Endothelial cell of umbilical vein (primary cell): Measurements from ENCODE around the gene MESD. TPM values are rescaled to one million over a fixed set of nuclear protein-coding genes. Genes with fewer than 3 reads are reported as not detected.

ENCODE experiments used
- BruUV-seq: library from RNA; stranded (reverse); fragments of 400-500 nt; replicated peaks from 2 replicates; lab custom pipeline; 2021; lab: Mats Ljungman, UMichigan
- CTCF ChIA-PET: fragments of 300-600, 350-600 bp; sonication (Branson Sonifier 250); formaldehyde crosslinking; loops from one replicate; lab custom pipeline; 2021; ENCODE audit warnings: antibody characterized with exemption, inconsistent platforms; lab: Charles Lee
- POLR2A ChIA-PET: fragments of 300-600, 350-600 bp; sonication (Branson Sonifier 250); formaldehyde crosslinking; loops from one replicate; lab custom pipeline; 2021; ENCODE audit warnings: antibody characterized with exemption, inconsistent platforms; lab: Charles Lee
- DNase-seq: peaks from one replicate; pipeline ENCODE4 v3.0.0-alpha.2; 2011; ENCODE audit warnings: low read depth, low spot score
- FAIRE-seq: peaks from 2 replicates; lab custom pipeline; 2011; peaks lifted over from hg19 to GRCh38; lab: Jason Lieb, UNC
- H2AFZ ChIP-seq: 2 replicates; pipeline ENCODE4 v1.6.0; 2012; ENCODE audit warnings: low read depth, low read length, control low read depth, inconsistent platforms
- H3K27ac ChIP-seq: 2 replicates; pipeline ENCODE4 v1.5.1; 2011; ENCODE audit warnings: low read depth, mild to moderate bottlenecking, control low read depth, low read length, moderate library complexity; ENCODE audit not compliant: insufficient read depth
- H3K27me3 ChIP-seq, 2 experiments: 2 replicates each; pipeline versions ENCODE4 v1.6.0 to v1.6.1; 2011; ENCODE audit warnings: low read length in 2 of 2, mixed read lengths in 1 of 2; ENCODE audit not compliant: control insufficient read depth in 2 of 2, insufficient read depth in 2 of 2
- H3K36me3 ChIP-seq, 2 experiments: 2 replicates in 1 of 2; 3 replicates in 1 of 2; pipeline ENCODE4 v1.5.1; 2011; ENCODE audit warnings: low read length in 2 of 2, mild to moderate bottlenecking in 1 of 2, moderate library complexity in 1 of 2; ENCODE audit not compliant: control insufficient read depth in 2 of 2, insufficient read depth in 2 of 2; ENCODE audit errors: extremely low read depth in 1 of 2
- H3K4me1 ChIP-seq: 3 replicates; pipeline ENCODE4 v1.5.1; 2011; ENCODE audit warnings: mild to moderate bottlenecking, low read length; ENCODE audit not compliant: control insufficient read depth, insufficient read depth; ENCODE audit errors: extremely low read depth
- H3K4me2 ChIP-seq: 2 replicates; pipeline ENCODE4 v1.6.1; 2011; ENCODE audit warnings: low read length, control low read depth, mixed read lengths; ENCODE audit not compliant: insufficient read depth
- H3K4me3 ChIP-seq, 3 experiments: fragments of 200-600 bp in 1 of 3; sonication (generic), shearing (Covaris generic) in 1 of 3; replicated peaks in 1 of 3; 2 replicates each; pipeline ENCODE4 v1.5.1; 2011 to 2016; ENCODE audit warnings: control low read depth in 3 of 3, low read length in 3 of 3, mild to moderate bottlenecking in 2 of 3, inconsistent platforms in 1 of 3, low read depth in 1 of 3, moderate library complexity in 1 of 3; ENCODE audit not compliant: insufficient read depth in 1 of 3
- H3K79me2 ChIP-seq: 2 replicates; pipeline ENCODE4 v1.6.0; 2012; ENCODE audit warnings: low read length, inconsistent platforms; ENCODE audit not compliant: control insufficient read depth, insufficient read depth
- H3K9ac ChIP-seq: replicated peaks from 2 replicates; pipeline ENCODE3; 2011; ENCODE audit warnings: low read length, control low read depth; ENCODE audit not compliant: insufficient read depth; ENCODE audit errors: extremely low read depth
- H3K9me1 ChIP-seq: replicated peaks from 3 replicates; pipeline ENCODE4 v1.6.0; 2011; ENCODE audit warnings: mild to moderate bottlenecking, low read length; ENCODE audit not compliant: control insufficient read depth, insufficient read depth; ENCODE audit errors: extremely low read depth
- H3K9me3 ChIP-seq: replicated peaks from 2 replicates; pipeline ENCODE4 v1.5.1; 2012; ENCODE audit warnings: low read length, inconsistent platforms; ENCODE audit not compliant: control insufficient read depth, insufficient read depth
- H4K20me1 ChIP-seq: replicated peaks from 2 replicates; pipeline ENCODE3; 2011; ENCODE audit warnings: mild to moderate bottlenecking, low read length; ENCODE audit not compliant: control insufficient read depth, insufficient read depth; ENCODE audit errors: extremely low read depth
- EZH2 ChIP-seq: IDR thresholded peaks from 2 replicates; pipeline ENCODE4 v1.6.1; 2012; ENCODE audit warnings: borderline replicate concordance, low read depth, mild to moderate bottlenecking, moderate library complexity, low read length, inconsistent platforms; ENCODE audit not compliant: severe bottlenecking
- FOS ChIP-seq: IDR thresholded peaks from 2 replicates; pipeline ENCODE4 v1.6.1; 2011; ENCODE audit warnings: mild to moderate bottlenecking, low read length, moderate library complexity, borderline replicate concordance; ENCODE audit not compliant: insufficient read depth
- GATA2 ChIP-seq: IDR thresholded peaks from 2 replicates; pipeline ENCODE4 v1.7.0; 2011; ENCODE audit warnings: low read depth, mild to moderate bottlenecking, moderate library complexity, mixed read lengths, low read length; ENCODE audit not compliant: insufficient read length, insufficient read depth
- JUN ChIP-seq: IDR thresholded peaks from 2 replicates; pipeline ENCODE4 v1.6.1; 2011; ENCODE audit warnings: borderline replicate concordance, low read depth; ENCODE audit not compliant: insufficient read length, insufficient read depth
- POLR2A ChIP-seq: IDR thresholded peaks from 2 replicates; pipeline ENCODE4 v1.6.1; 2012; ENCODE audit warnings: low read depth, mild to moderate bottlenecking, control low read depth, low read length
- POLR2AphosphoS5 ChIP-seq: IDR thresholded peaks from 2 replicates; pipeline ENCODE4 v1.6.1; 2012; ENCODE audit warnings: low read depth, mild to moderate bottlenecking, control low read depth, low read length, moderate library complexity; ENCODE audit not compliant: insufficient read depth
- dilution Hi-C: fragments of 300-500 bp; cut with MboI; formaldehyde crosslinking; loops from one replicate; pipeline ENCODE4 v1.15.0; 2019; ENCODE audit warnings: low sequenced_read_pairs; ENCODE audit not compliant: extremely low pct_ligation_motif_present
- intact Hi-C: fragments of 100-400 bp; cut with micrococcal nuclease; formaldehyde crosslinking; loops from one replicate; pipeline ENCODE4 v1.10.0; 2022
- polyA plus RNA-seq, 4 experiments: library from polyadenylated mRNA; depleted of rRNA in 3 of 4; stranded (reverse) in 3 of 4; unstranded in 1 of 4; fragments of >200 nt; gene quantifications; 2 replicates each; pipeline versions ENCODE4 v1.2.1 to v1.2.3, GENCODE V29; 2011 to 2012; ENCODE audit warnings: missing spikeins in 1 of 4
- total RNA-seq: library from RNA; stranded (reverse); gene quantifications from 2 replicates; pipeline ENCODE4 v1.2.3, GENCODE V29; 2021
- TF ChIP-seq, protein P1 (sequence below), 2 donors: IDR thresholded peaks; 1 replicate in 1 of 2; 2 replicates in 1 of 2; pipeline ENCODE4 v1.5.1; 2011; ENCODE audit warnings: low read length in 2 of 2, mild to moderate bottlenecking in 2 of 2, moderate library complexity in 2 of 2, control low read depth in 1 of 2, inconsistent platforms in 1 of 2, low read depth in 1 of 2; ENCODE audit not compliant: insufficient read depth in 1 of 2; ENCODE audit errors: extremely low read depth in 1 of 2
- TF ChIP-seq, protein P2 (sequence below): IDR thresholded peaks from 2 replicates; pipeline ENCODE4 v1.6.1; 2011; ENCODE audit not compliant: insufficient read depth, insufficient read length

The MESD gene
- total and polyA plus RNA-seq, 2 donors (not counting 3 experiments of a cell fraction or from before 2014, with no cell fraction given), result 12.8 to 30.5 TPM

DNA sequence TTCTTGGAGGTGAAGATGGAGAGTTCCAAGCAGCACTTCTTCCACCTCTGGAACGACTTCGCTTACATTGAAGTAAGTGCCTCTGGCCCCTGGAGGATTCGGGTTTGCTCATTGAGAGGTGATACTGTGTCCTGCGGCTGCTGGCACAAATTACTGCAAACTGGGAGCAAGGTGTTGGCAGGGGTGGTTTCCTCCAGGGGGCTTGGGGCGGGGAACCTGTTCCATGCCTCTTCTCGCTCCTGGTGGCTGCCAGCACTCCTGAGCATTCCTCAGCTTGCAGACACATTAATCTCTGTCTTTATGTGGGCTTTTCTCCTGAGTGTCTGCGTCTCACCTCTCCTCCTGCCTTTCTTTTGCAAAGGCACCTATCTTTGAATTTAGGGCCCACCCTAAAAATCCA, 47.4 kb downstream of the MESD start:
- POLR2A ChIA-PET, result no interaction called here
- H3K9ac ChIP-seq, result no peak overlapping the region
- BruUV-seq, result no TSS peak

More for the DNA sequence above, 47.4 kb downstream of the MESD start:
- Histone ChIP-seq H3K4me1 (no peaks in the 10 kb centered on the region), H3K4me3 (no peak overlapping the region), H3K9me1 (no peaks in the 10 kb centered on the region), H3K36me3 (peaks cover 3 to 5% of the 10 kb centered on the region in 2 experiments), H2AFZ (no peak overlapping the region), H3K9me3 (no peaks in the 10 kb centered on the region), H3K27ac (no peak overlapping the region), H3K4me2 (no peak overlapping the region), H3K27me3 (no peaks in the 10 kb centered on the region), H4K20me1 (no peaks in the 10 kb centered on the region), H3K79me2 (no peaks in the 10 kb centered on the region)
- intact Hi-C loops, result no loop called here
- TF ChIP-seq, protein P1, sequence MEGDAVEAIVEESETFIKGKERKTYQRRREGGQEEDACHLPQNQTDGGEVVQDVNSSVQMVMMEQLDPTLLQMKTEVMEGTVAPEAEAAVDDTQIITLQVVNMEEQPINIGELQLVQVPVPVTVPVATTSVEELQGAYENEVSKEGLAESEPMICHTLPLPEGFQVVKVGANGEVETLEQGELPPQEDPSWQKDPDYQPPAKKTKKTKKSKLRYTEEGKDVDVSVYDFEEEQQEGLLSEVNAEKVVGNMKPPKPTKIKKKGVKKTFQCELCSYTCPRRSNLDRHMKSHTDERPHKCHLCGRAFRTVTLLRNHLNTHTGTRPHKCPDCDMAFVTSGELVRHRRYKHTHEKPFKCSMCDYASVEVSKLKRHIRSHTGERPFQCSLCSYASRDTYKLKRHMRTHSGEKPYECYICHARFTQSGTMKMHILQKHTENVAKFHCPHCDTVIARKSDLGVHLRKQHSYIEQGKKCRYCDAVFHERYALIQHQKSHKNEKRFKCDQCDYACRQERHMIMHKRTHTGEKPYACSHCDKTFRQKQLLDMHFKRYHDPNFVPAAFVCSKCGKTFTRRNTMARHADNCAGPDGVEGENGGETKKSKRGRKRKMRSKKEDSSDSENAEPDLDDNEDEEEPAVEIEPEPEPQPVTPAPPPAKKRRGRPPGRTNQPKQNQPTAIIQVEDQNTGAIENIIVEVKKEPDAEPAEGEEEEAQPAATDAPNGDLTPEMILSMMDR (IDR thresholded peaks at IDR 0.05; ENCODE audit: extremely low read depth in 1 of 2, insufficient read depth in 1 of 2, low read depth in 1 of 2, low read length in 2 of 2), result no peak
- TF ChIP-seq FOS (no peak), EZH2 (no peak), GATA2 (no peak), POLR2AphosphoS5 (no peak), JUN (no peak), POLR2A (no peak)
- TF ChIP-seq, protein P2, sequence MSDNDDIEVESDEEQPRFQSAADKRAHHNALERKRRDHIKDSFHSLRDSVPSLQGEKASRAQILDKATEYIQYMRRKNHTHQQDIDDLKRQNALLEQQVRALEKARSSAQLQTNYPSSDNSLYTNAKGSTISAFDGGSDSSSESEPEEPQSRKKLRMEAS, result no peak
- CTCF ChIA-PET, result no interaction called here
- dilution Hi-C loops, result no loop called here
- no peak for FAIRE-seq
- no peak for DNase-seq
